ENCODE data around the gene TXNRD2.
"Not testable (repeated sequence)": the region's sequence is repeated elsewhere in the genome, so short reads cannot be mapped to it uniquely, and the experiment has no call there.

The TXNRD2 gene

DNA sequence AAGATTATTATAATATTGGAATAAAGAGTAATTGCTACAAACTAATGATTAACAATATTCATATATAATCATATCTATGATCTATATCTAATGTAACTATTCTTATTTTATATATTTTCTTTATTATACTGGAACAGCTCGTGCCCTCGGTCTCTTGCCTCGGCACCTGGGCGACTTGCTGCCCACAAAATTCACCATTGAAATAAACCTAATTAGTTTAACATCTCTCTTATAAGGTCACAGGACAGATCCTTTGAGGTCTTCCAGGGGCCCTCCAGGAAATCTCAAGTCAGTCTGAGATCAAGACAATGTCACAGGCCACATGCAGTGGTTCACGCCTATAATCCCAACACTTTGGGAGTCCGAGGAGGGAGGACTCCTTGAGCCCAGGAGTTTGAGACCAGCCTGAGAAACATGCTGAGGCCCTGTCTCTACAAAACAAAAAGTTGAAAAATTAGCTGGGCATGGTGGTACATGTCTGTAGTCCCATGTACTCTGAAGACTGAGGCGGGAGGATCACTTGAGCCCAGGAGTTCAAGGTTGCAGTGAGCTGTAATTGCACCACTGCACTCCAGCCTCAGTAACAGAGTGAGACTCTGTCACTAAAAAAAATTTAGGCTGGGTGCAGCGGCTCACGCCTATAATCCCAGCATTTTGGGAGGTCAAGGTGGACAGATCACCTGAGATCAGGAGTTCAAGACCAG lies 6.6 kb upstream of the TXNRD2 start:
- DNase-seq (no peak), ATAC-seq (no peak)

- ATAC-seq (no peak), DNase-seq (no peak)
Measured at GRCh38 chr22:19943082-19944026, 1.7 kb upstream of the TXNRD2 start.

DNA sequence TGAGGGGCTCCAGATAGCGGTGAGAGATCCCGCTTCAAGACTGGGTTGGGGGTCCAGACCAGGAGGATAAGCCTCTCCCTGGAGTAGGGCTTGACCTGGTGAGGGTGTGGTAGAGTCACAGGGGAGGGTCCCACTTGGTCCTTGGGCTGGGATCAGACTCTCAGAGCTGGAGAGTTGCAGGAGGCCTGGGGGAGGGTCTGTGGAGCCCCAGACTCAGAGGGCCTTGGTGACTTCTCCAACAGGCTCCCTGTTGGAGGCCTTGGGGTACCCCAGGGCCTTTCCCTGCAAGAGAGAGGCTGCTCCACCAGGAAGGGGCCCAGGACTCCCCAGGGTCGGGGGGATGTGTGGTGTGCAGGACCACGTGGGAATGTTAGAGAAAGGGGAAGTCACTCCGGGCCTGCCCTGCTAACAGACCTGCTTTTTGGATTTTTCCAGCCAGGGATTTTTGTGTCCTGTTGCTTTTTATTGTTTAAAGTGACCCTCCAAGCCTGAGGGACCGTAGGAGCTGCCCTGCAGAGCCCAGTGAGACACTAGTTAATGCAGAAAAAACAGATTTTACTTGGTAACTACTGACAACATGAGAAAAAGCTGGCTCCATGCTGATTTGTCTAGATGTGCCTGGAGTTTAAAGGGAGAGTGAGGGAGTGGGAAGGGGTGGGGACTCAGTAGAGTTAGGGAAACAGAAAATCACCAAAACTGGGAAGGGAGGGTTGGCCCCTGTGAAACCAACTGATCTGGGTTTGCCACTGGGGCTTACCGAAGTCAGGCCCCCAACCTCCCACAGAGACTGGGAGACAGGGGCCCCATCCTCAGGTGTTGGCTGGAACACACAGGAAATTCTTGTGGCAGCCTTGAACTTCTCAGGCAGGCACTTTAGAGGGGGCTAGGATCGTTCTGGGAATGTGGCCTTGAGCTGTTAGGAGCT lies 801 bp upstream of the TXNRD2 start:
- DNase-seq: peak; percentile 37
- peak; percentile 29 for ATAC-seq

GRCh38 chr22:19940536-19941364 lies 868 bp downstream of the TXNRD2 start:
- ATAC-seq: no peak

GRCh38 chr22:19937616-19938473 lies 3.8 kb downstream of the TXNRD2 start:
- ATAC-seq (no peak), DNase-seq (no peak)

More at GRCh38 chr22:19940536-19941364, 868 bp downstream of the TXNRD2 start:
- DNase-seq: no peak

DNA sequence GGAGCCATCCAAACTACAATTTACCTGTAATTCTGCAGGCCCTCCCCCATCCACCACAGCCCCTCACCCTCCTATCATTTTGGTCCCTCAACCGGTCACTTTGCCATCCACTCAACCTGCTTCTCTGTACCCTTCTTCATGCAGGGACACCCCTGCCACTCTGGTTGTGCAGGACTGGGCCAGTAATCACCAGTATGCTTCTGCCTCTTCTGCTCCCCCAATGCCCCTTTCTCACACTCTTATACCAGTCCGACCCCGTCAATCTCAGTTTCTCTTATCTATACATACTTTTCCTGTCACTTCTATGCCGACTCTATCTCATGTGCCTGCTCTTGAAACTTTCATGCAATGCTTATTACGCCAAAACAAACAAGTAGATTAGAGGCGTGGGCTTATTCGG lies 5.1 kb downstream of the TXNRD2 start:
- ATAC-seq: no peak
- no peak for DNase-seq

DNA sequence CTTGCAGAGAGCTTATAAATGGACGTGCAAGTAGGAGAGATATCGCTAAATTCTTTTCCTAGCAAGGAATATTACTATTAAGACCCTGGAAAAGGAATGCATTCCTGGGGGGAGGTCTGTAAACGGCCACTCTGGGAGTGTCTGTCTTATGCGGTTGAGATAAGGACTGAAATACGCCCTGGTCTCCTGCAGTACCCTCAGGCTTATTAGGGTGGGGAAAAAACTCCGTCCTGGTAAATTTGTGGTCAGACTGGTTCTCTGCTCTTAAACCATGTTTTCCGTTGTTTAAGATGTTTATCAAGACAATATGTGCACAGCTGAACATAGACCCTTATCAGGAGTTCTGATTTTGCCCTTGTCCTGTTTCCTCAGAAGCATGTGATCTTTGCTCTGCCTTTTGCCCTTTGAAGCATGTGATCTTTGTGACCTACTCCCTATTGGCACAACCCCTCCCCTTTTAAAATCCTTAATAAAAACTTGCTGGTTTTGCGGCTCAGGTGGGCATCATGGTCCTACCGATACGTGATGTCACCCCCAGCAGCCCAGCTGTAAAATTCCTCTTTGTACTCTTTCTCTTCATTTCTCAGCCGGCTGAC lies 6.4 kb downstream of the TXNRD2 start:
- not testable (repeated sequence) for ATAC-seq, DNase-seq

- ATAC-seq: no peak
- no peak for DNase-seq
Measured at GRCh38 chr22:19933341-19934241, 8.0 kb downstream of the TXNRD2 start.

DNA sequence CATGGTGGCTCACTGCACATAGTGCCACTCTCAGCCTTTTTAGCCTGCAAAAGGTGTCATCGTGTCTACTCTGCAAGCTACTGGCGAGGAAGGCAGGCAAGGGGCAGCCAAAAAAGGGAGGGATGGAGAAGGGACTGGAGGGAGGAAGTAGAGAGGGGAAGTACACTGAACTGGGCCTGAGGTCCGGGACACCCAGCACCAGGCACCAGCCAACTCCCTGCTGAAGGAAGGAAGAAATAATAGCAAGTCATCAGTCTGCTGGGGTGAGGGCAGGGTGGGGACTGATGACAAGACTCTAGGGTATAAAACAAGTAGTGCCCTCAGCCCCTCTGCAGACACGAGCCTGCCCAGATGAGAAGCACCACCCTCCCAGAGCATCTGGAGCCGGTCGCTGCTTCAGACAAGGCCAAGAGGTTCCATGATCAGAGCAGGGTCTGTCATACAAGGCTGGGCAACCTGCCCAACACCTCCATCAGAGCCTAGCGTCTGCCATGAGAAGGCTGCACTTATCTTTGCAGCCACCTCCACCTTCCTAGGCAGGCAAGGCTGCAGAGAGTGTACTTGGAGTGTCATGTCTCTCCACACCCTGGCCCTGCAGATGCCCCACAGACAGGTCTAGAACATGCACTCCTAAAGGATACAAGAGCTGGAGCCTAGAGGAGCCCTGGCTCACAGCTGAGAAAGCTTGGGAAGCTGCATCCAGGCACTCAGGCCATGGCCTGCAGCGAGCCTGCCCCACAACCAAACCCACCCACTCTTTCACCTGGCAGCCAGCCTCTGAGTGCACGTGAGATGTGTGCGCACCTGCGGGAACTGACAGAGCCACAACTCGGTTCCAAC lies 9.0 kb downstream of the TXNRD2 start:
- no peak for DNase-seq
- ATAC-seq: no peak

GRCh38 chr22:19931514-19931913 lies 10.1 kb downstream of the TXNRD2 start:
- no peak for DNase-seq
- no peak for ATAC-seq

- peak; percentile 52 for ATAC-seq
- DNase-seq: peak; percentile 16
Measured at GRCh38 chr22:19930551-19931486, 10.8 kb downstream of the TXNRD2 start.

DNA sequence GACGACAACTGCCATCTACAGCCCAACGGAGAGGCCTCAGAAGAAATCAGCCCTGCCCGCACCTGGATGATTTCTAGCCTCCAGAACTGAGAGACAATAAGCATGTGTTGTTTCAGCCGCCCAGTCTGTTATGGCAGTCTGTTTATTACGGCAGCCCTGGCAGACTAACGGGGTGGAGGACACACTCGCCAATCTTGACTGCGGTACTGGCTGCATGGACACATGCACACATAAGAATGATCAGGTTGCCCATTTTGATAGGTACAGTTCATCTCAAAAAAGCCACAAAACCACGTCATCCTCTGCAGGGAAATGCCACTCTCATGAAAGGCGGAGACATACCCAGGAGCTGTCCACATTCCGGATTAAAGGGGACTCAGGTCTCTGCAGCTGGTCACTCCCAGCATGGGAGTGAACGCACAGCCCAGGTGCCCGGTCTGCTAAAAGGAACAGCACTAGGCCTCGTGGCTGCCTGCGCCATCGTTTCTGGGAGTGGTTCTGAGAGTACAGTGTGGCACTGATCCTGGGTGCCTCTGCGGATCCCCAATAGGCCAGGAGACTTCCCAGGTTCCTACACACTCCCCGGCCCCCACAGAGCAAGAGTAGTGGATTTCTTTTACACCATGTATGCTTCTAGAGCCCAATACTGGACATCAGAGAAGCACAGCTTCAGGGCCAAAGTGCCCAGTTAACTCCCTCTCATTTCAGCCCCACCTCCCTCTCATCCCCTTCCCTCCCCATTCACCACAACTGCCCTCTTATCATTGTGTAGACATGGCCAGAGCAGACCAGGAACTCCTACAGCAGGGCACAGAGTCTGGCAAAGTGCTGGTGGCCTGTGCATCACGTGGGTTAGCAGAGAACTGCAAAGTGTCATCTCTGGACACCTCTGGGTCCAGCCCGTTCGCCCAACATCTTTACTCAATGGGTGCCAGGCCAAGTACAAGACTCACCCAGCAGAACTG lies 11.8 kb downstream of the TXNRD2 start:
- ATAC-seq (no peak), DNase-seq (no peak)

- DNase-seq (no peak), ATAC-seq (no peak)
Measured at GRCh38 chr22:19928207-19928606, 13.4 kb downstream of the TXNRD2 start.

- ATAC-seq (no peak), DNase-seq (no peak)
Measured at GRCh38 chr22:19927696-19928095, 13.9 kb downstream of the TXNRD2 start.

DNA sequence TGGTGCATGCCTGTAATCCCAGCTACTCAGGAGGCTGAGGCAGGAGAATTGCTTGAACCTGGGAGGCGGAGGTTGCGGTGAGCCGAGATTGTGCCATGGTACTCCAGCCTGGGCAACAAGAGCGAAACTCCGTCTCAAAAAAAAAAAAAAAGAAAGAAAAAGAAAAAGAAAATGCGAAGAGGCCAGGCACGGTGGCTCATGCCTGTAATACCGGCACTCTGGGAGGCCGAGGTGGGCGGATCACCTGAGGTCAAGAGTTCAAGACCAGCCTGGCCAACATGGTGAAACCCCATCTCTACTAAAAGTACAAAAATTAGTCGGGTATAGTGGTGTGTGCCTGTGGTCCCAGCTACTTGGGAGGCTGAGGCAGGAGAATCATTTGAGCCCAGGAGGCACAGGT lies 15.6 kb downstream of the TXNRD2 start:
- ATAC-seq, DNase-seq: not testable (repeated sequence)
